B cell (primary cell): ENCODE data around the gene PPP1R16B.

Experiments
- EZH2 ChIP-seq: IDR thresholded peaks from 2 replicates; pipeline ENCODE4 v1.6.1; 2012; ENCODE audit warnings: borderline replicate concordance, low read depth, mild to moderate bottlenecking, moderate library complexity, low read length; ENCODE audit not compliant: insufficient read depth, poor library complexity, severe bottlenecking
- TF ChIP-seq, protein P1 (sequence below): fragments of 200-600 bp; IDR thresholded peaks from one replicate; pipeline ENCODE4 v1.8.0; 2022; ENCODE audit warnings: antibody characterized with exemption, mild to moderate bottlenecking

DNA sequence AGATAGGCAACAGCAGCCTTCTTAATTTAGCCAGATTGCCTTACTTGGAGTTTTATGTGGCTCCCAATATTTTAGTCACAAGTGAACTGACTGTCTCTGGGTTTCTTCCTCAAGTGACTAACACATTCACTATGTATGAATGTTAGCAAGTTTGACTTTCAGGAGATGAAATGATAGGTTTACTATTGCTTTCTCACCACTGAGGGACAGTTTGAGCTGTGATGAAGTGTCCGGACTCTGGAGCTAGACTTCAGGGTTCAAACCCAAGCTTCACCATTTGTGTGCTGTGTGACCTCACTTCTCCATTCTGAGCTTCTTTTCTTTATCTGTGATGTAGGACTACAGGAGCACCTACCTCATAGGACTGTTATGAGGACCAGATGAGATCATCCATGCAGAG is 164.8 kb downstream of the PPP1R16B start:
- TF ChIP-seq, protein P1, sequence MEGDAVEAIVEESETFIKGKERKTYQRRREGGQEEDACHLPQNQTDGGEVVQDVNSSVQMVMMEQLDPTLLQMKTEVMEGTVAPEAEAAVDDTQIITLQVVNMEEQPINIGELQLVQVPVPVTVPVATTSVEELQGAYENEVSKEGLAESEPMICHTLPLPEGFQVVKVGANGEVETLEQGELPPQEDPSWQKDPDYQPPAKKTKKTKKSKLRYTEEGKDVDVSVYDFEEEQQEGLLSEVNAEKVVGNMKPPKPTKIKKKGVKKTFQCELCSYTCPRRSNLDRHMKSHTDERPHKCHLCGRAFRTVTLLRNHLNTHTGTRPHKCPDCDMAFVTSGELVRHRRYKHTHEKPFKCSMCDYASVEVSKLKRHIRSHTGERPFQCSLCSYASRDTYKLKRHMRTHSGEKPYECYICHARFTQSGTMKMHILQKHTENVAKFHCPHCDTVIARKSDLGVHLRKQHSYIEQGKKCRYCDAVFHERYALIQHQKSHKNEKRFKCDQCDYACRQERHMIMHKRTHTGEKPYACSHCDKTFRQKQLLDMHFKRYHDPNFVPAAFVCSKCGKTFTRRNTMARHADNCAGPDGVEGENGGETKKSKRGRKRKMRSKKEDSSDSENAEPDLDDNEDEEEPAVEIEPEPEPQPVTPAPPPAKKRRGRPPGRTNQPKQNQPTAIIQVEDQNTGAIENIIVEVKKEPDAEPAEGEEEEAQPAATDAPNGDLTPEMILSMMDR = no peak
- no peak for TF ChIP-seq EZH2
